Measurements from ENCODE around the gene ACP7. TPM values are rescaled to one million over a fixed set of nuclear protein-coding genes. Genes with fewer than 3 reads are reported as not detected.

Gene ACP7
- not detected in 2 replicates for total RNA-seq (2014; rRNA removed; shearing (Covaris generic))

GRCh38 chr19:39083983-39084731 lies at the start of gene ACP7:
ACP7 (plus strand) TSS chr19:39084368; CDS start chr19:39085270, 902 bp downstream.
- Histone ChIP-seq H3K27me3 (peaks cover 14% of the 10 kb centered on the region), H3K9me3 (replicated peaks) (no peaks in the 10 kb centered on the region), H3K27ac (no peak within 1 kb of the TSS), H3K36me3 (no peaks in the 10 kb centered on the region), H3K4me1 (no peaks in the 10 kb centered on the region), H3K4me3 (no peak within 1 kb of the TSS)
- DNase-seq, result no peak

DNA sequence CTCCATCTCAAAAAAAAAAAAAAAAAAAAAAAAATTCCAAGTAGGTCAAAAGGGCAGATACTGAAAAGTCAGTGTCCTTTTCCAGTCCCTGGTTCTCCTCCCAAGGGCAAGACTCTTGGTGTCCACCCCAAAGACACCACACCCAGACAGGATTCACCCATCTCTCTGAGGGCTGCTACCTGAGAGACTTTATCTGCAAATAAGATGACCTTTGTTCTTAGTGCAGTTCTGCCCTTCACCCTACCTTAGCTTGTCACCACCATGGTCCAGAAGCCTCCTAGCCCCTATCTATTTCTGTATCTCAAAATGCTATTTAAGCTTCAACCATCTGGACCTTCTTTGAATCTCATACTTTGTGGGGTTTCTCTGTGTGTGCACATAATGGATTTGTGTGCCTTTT lies 47.6 kb upstream of the ACP7 start:
- H3K27me3 ChIP-seq, result peaks cover 4% of the 10 kb centered on the region
- H3K4me1 ChIP-seq, result no peaks in the 10 kb centered on the region
- H3K9me3 ChIP-seq (replicated peaks), result no peaks in the 10 kb centered on the region
- H3K4me3 ChIP-seq, result no peak overlapping the region
- no peak overlapping the region for H3K27ac ChIP-seq
- DNase-seq, result no peak
- H3K36me3 ChIP-seq, result no peaks in the 10 kb centered on the region

GRCh38 chr19:39037194-39037593 lies 47.0 kb upstream of the ACP7 start:
- H3K4me3 ChIP-seq, result no peak overlapping the region
- H3K9me3 ChIP-seq (replicated peaks), result no peaks in the 10 kb centered on the region
- H3K4me1 ChIP-seq, result no peaks in the 10 kb centered on the region
- no peaks in the 10 kb centered on the region for H3K36me3 ChIP-seq
- peaks cover 4% of the 10 kb centered on the region for H3K27me3 ChIP-seq
- H3K27ac ChIP-seq, result no peak overlapping the region
- DNase-seq, result no peak

- no peaks in the 10 kb centered on the region for H3K4me1 ChIP-seq
- peak; percentile 34 to 58 for DNase-seq
- no peaks in the 10 kb centered on the region for H3K9me3 ChIP-seq (replicated peaks)
- H3K27me3 ChIP-seq, result peaks cover under 1% of the 10 kb centered on the region
- no peak overlapping the region for H3K4me3 ChIP-seq
- H3K36me3 ChIP-seq, result no peaks in the 10 kb centered on the region
- no peak overlapping the region for H3K27ac ChIP-seq
Measured at GRCh38 chr19:39038098-39038497, 46.1 kb upstream of the ACP7 start.

- Histone ChIP-seq H3K4me3 (no peak overlapping the region), H3K27me3 (no peaks in the 10 kb centered on the region), H3K27ac (no peak overlapping the region), H3K9me3 (replicated peaks) (peaks cover 7% of the 10 kb centered on the region; the same call in 1 of the 2 replicates), H3K4me1 (no peaks in the 10 kb centered on the region), H3K36me3 (no peaks in the 10 kb centered on the region)
- no peak for DNase-seq
Measured at GRCh38 chr19:39045506-39045905, 38.7 kb upstream of the ACP7 start.

- Histone ChIP-seq H3K27me3 (no peaks in the 10 kb centered on the region), H3K9me3 (replicated peaks) (peaks cover 7% of the 10 kb centered on the region; the same call in 1 of the 2 replicates), H3K36me3 (no peaks in the 10 kb centered on the region), H3K4me3 (no peak overlapping the region), H3K27ac (no peak overlapping the region), H3K4me1 (no peaks in the 10 kb centered on the region)
- no peak for DNase-seq
Measured at GRCh38 chr19:39046037-39046821, 37.9 kb upstream of the ACP7 start.

- H3K4me3 ChIP-seq, result no peak overlapping the region
- H3K4me1 ChIP-seq, result no peaks in the 10 kb centered on the region
- peaks cover 7% of the 10 kb centered on the region; the same call in 1 of the 2 replicates for H3K9me3 ChIP-seq (replicated peaks)
- no peaks in the 10 kb centered on the region for H3K36me3 ChIP-seq
- H3K27ac ChIP-seq, result no peak overlapping the region
- no peaks in the 10 kb centered on the region for H3K27me3 ChIP-seq
- DNase-seq, result no peak
Measured at GRCh38 chr19:39047073-39047472, 37.1 kb upstream of the ACP7 start.

DNA sequence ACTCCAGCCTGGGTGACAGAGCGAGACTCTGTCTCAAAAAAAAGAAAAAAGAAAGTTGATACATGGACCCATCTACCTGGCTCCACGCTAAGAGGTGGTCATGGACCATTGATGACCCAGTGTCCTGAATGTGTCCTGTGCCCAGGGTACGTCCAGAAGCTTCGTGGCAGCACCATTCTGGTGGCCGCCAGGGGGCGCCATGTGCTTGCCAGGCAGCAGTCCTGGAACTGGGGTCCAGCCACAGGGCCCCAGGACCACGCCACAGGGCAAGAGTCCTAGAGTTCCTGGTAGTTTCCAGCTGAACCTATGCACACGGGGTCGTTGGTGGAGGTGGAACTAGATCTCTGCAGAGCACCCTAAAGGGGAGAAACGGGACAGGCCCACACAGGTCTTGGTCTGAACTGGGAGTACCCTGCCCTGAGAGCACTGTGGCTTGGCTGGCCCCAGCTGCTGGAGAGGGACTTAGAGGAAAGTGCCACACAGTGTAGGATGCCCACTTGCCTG lies 31.9 kb upstream of the ACP7 start:
- no peaks in the 10 kb centered on the region for H3K36me3 ChIP-seq
- no peaks in the 10 kb centered on the region for H3K4me1 ChIP-seq
- peak; percentile 66 to 73 for DNase-seq
- no peak overlapping the region for H3K27ac ChIP-seq
- no peaks in the 10 kb centered on the region; the same call in 1 of the 2 replicates for H3K27me3 ChIP-seq
- H3K9me3 ChIP-seq (replicated peaks), result no peaks in the 10 kb centered on the region
- no peak overlapping the region for H3K4me3 ChIP-seq

- DNase-seq, result no peak
- H3K36me3 ChIP-seq, result no peaks in the 10 kb centered on the region
- no peak overlapping the region for H3K27ac ChIP-seq
- no peaks in the 10 kb centered on the region; the same call in 1 of the 2 replicates for H3K27me3 ChIP-seq
- no peak overlapping the region for H3K4me3 ChIP-seq
- H3K4me1 ChIP-seq, result no peaks in the 10 kb centered on the region
- H3K9me3 ChIP-seq (replicated peaks), result no peaks in the 10 kb centered on the region; the same call in 1 of the 2 replicates
Measured at GRCh38 chr19:39052846-39053245, 31.3 kb upstream of the ACP7 start.

- H3K27me3 ChIP-seq, result no peaks in the 10 kb centered on the region; the same call in 1 of the 2 replicates
- no peaks in the 10 kb centered on the region for H3K36me3 ChIP-seq
- no peak overlapping the region for H3K27ac ChIP-seq
- no peak overlapping the region for H3K4me3 ChIP-seq
- no peaks in the 10 kb centered on the region; the same call in 1 of the 2 replicates for H3K9me3 ChIP-seq (replicated peaks)
- no peak for DNase-seq
- no peaks in the 10 kb centered on the region for H3K4me1 ChIP-seq
Measured at GRCh38 chr19:39053276-39054090, 30.7 kb upstream of the ACP7 start.

GRCh38 chr19:39054091-39054470 lies 30.1 kb upstream of the ACP7 start:
- H3K27me3 ChIP-seq, result no peaks in the 10 kb centered on the region; the same call in 1 of the 2 replicates
- no peaks in the 10 kb centered on the region; the same call in 1 of the 2 replicates for H3K9me3 ChIP-seq (replicated peaks)
- no peaks in the 10 kb centered on the region for H3K4me1 ChIP-seq
- H3K27ac ChIP-seq, result no peak overlapping the region
- DNase-seq, result no peak
- no peaks in the 10 kb centered on the region for H3K36me3 ChIP-seq
- no peak overlapping the region for H3K4me3 ChIP-seq

GRCh38 chr19:39057615-39058014 lies 26.6 kb upstream of the ACP7 start:
- Histone ChIP-seq H3K9me3 (replicated peaks) (no peaks in the 10 kb centered on the region; the same call in 1 of the 2 replicates), H3K4me1 (no peaks in the 10 kb centered on the region), H3K27me3 (no peaks in the 10 kb centered on the region; the same call in 1 of the 2 replicates), H3K27ac (no peak overlapping the region), H3K36me3 (no peaks in the 10 kb centered on the region), H3K4me3 (no peak overlapping the region)
- DNase-seq, result no peak

DNA sequence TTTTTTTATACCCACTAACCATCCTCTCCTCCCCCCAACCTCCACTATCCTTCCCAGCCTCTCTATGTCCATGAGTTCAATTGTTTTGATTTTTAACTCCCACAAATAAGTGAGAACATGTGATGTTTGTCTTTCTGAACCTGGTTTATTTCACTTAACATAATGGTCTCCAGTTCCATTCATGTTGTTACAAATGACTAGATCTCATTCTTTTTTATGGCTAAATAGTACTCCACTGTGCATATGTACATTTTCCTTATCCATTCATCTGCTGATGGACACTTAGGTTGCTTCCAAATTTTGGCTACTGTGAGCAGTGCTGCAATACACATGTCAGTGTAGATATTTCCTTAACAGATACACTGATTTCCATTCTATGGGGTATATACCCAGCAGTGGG lies 24.9 kb upstream of the ACP7 start:
- no peaks in the 10 kb centered on the region; the same call in 1 of the 2 replicates for H3K27me3 ChIP-seq
- no peaks in the 10 kb centered on the region for H3K4me1 ChIP-seq
- no peak overlapping the region for H3K4me3 ChIP-seq
- DNase-seq, result no peak
- H3K9me3 ChIP-seq (replicated peaks), result no peaks in the 10 kb centered on the region; the same call in 1 of the 2 replicates
- no peak overlapping the region for H3K27ac ChIP-seq
- H3K36me3 ChIP-seq, result no peaks in the 10 kb centered on the region

DNA sequence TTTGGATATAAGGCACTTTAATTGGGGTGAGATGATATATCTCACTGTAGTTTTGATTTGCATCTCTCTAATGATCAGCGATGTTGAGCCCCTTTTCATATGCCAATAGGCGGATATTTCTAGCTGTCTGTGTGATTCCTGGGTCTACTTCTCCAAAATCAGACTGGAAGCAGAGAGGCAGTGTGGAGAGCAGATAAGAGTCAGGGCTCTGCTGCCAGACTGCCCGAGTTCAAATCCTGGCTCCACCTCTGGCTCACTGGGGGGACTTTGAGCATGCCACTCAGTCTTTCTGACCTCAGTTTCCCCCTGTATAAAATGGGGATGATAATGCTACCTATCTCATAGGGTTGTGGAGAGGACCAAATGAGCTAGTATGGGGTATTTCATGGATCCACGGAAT lies 24.0 kb upstream of the ACP7 start:
- no peak for DNase-seq

More for the DNA sequence above, 24.0 kb upstream of the ACP7 start:
- H3K4me1 ChIP-seq, result no peaks in the 10 kb centered on the region
- no peaks in the 10 kb centered on the region for H3K36me3 ChIP-seq
- H3K4me3 ChIP-seq, result no peak overlapping the region
- no peak overlapping the region for H3K27ac ChIP-seq
- no peaks in the 10 kb centered on the region; the same call in 1 of the 2 replicates for H3K27me3 ChIP-seq
- no peaks in the 10 kb centered on the region; the same call in 1 of the 2 replicates for H3K9me3 ChIP-seq (replicated peaks)

Measured in SJCRH30 (cell line).